ENCODE measurements around the gene RPS18. TPM values are rescaled to one million over a fixed set of nuclear protein-coding genes. Genes with fewer than 3 reads are reported as not detected.

The RPS18 gene
- total RNA-seq, 1 donor from 2014 or later: 1,687 TPM

GRCh38 chr6:33289784-33290315, 18.0 kb downstream of the RPS18 start:
- ATAC-seq (no peak), DNase-seq (no peak)
- H3K4me1 ChIP-seq: peaks cover 19% of the 10 kb centered on the region
- peak overlapping the region; percentile 73 for H3K27ac ChIP-seq
- H3K4me3 ChIP-seq: peak overlapping the region; percentile 89
- H3K27me3 ChIP-seq: no peaks in the 10 kb centered on the region
- H3K9me3 ChIP-seq: no peaks in the 10 kb centered on the region
- peaks cover 65% of the 10 kb centered on the region for H3K36me3 ChIP-seq
- intact Hi-C loops (cut with DNase I): no loop called here
- no peak for TF ChIP-seq CTCF (IDR thresholded peaks at IDR 0.05)

- peaks cover 19% of the 10 kb centered on the region for H3K4me1 ChIP-seq
- peaks cover 66% of the 10 kb centered on the region for H3K36me3 ChIP-seq
- H3K9me3 ChIP-seq: no peaks in the 10 kb centered on the region
- DNase-seq (no peak), ATAC-seq (no peak)
- intact Hi-C loops (cut with DNase I): no loop called here
- H3K27ac ChIP-seq: no peak overlapping the region
- TF ChIP-seq CTCF (IDR thresholded peaks at IDR 0.05): no peak
- no peaks in the 10 kb centered on the region for H3K27me3 ChIP-seq
- peak overlapping the region; percentile 89 for H3K4me3 ChIP-seq
Observed at GRCh38 chr6:33290459-33290858, 18.6 kb downstream of the RPS18 start.

- H3K36me3 ChIP-seq: peaks cover 58% of the 10 kb centered on the region
- H3K4me3 ChIP-seq: no peak overlapping the region
- ATAC-seq: no peak
Observed at GRCh38 chr6:33292996-33293682, 21.3 kb downstream of the RPS18 start.

GRCh38 chr6:33294086-33294823, 22.4 kb downstream of the RPS18 start:
- Histone ChIP-seq H3K4me3 (no peak overlapping the region), H3K27me3 (no peaks in the 10 kb centered on the region), H3K36me3 (peaks cover 58% of the 10 kb centered on the region), H3K4me1 (peaks cover 17% of the 10 kb centered on the region), H3K27ac (no peak overlapping the region), H3K9me3 (no peaks in the 10 kb centered on the region)
- TF ChIP-seq CTCF (IDR thresholded peaks at IDR 0.05): no peak
- DNase-seq (no peak), ATAC-seq (no peak)
- intact Hi-C loops (cut with DNase I): no loop called here

More at GRCh38 chr6:33292996-33293682, 21.3 kb downstream of the RPS18 start:
- no peaks in the 10 kb centered on the region for H3K9me3 ChIP-seq
- no peak for TF ChIP-seq CTCF (IDR thresholded peaks at IDR 0.05)
- DNase-seq: no peak
- intact Hi-C loops (cut with DNase I): no loop called here
- H3K27me3 ChIP-seq: no peaks in the 10 kb centered on the region
- no peak overlapping the region for H3K27ac ChIP-seq
- H3K4me1 ChIP-seq: peaks cover 21% of the 10 kb centered on the region

GRCh38 chr6:33295621-33296369, 23.9 kb downstream of the RPS18 start:
- H3K27ac ChIP-seq: no peak overlapping the region
- no peak overlapping the region for H3K4me3 ChIP-seq
- no peaks in the 10 kb centered on the region for H3K9me3 ChIP-seq
- no peaks in the 10 kb centered on the region for H3K27me3 ChIP-seq
- ATAC-seq: no peak
- H3K36me3 ChIP-seq: peaks cover 58% of the 10 kb centered on the region
- intact Hi-C loops (cut with DNase I): no loop called here
- no peak for DNase-seq
- TF ChIP-seq CTCF (IDR thresholded peaks at IDR 0.05): no peak
- H3K4me1 ChIP-seq: peaks cover 17% of the 10 kb centered on the region

Measured in upper lobe of right lung (tissue), 1 donor.